ENCODE data around the gene PGS1.
A peak's percentile ranks its signal among the peaks of the same experiment; 100 is the strongest.

PGS1 gene

GRCh38 chr17:78356101-78356713 is 22.2 kb upstream of the PGS1 start:
- H3K36me3 Mint-ChIP-seq, result no peaks in the 10 kb centered on the region
- no peaks in the 10 kb centered on the region for H3K27me3 Mint-ChIP-seq
- H3K4me3 Mint-ChIP-seq, result peak overlapping the region; percentile 68
- no peaks in the 10 kb centered on the region for H3K9me3 Mint-ChIP-seq
- peak in 1 of 2 donors; percentile 89 for DNase-seq (ENCODE audit: low spot score in 2 of 2)
- peak; percentile 74 for ATAC-seq (ENCODE audit: low read depth)
- H3K4me1 Mint-ChIP-seq, result peaks cover 32% of the 10 kb centered on the region
- peak overlapping the region; percentile 91 for H3K27ac Mint-ChIP-seq

- Mint-ChIP-seq H3K4me3 (peak overlapping the region; percentile 58), H3K4me1 (peaks cover 32% of the 10 kb centered on the region), H3K9me3 (no peaks in the 10 kb centered on the region), H3K27me3 (no peaks in the 10 kb centered on the region), H3K36me3 (no peaks in the 10 kb centered on the region), H3K27ac (peak overlapping the region; percentile 91)
- ATAC-seq (ENCODE audit: low read depth) (no peak), DNase-seq (ENCODE audit: low spot score in 2 of 2) (no peak)
These were observed 21.3 kb upstream of the PGS1 start for GRCh38 chr17:78357177-78357586.

DNA sequence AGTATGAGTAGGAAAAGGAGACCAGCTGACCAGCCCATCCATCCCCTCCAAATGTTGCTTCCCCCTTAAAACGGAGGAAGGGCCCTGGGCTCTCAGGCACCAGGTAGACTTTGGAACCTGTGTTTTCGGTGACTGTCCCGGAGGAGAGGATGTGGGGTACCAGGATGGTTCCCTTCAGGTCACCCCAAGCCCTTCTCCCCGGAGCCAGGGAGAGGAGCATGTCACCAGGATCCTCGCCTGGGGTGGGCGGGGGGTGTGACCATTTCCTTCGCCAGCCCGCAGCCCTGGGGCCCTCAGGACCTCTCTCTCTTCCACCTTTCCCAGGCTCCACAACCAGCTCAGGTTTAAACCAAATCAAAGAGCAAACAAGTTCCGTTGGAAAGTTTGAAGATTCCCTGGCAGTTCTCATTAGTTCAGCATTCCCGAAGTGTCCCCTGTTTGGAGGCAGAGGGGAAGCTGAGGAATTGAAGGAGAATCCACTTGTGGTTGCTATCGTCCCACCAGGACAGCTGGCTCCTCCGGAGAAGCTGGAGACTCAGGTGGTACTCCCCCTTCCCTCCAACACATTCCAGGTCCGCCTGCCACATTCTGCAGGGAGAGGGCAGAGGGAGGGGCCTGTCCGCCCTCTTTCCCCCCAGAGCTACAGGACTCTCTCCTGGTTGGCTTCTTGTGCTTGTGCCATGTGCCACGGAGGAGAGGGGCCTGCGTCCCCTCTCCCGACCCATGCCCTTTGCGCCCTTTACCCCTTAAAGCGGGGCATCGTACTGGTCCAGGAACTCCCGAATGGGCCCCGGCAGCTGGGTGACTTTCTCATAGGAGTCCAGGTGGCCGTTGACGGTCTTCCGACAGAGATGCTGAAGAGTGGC is 20.5 kb upstream of the PGS1 start:
- Mint-ChIP-seq H3K27ac (peak overlapping the region; percentile 91), H3K4me1 (peaks cover 30% of the 10 kb centered on the region), H3K36me3 (no peaks in the 10 kb centered on the region), H3K9me3 (no peaks in the 10 kb centered on the region), H3K27me3 (peaks cover under 1% of the 10 kb centered on the region), H3K4me3 (peak overlapping the region; percentile 75)
- DNase-seq (ENCODE audit: low spot score in 2 of 2) (no peak), ATAC-seq (ENCODE audit: low read depth) (no peak)

DNA sequence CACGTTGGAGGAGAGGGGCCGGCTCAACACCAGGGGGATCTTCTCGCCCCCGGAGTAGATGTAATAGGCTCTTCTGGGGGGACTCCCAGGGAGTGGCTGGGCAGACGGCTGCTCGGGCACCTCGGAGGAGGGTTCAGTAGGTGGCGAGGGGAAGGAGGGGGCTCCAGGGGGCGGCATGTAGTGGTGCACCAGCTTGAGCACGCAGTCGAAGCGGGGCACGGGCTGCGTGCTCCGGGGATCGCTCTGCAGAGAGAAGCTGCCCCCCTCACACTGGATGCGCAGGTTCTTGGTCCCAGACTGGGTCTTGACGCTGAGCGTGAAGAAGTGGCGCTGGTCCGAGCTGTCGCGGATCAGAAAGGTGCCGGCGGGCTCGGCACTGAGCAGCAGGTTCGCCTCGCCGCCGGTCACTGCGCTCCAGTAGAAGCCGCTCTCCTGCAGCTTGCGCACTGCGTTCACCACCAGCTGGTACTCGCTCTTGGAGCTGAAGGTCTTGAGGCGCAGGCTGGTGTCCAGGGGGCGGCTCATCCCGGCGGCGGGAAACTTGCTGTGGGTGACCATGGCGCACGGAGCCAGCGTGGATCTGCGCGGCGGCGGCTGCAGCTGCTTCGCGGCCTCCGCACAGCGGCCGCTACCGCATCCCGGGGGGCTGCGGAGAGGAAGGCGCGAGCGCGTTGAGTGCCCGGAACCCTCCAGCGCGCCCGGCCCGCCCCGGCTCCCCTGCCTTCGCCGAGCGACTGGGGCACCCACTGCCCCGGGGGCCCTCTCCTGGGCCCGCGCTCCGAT is 19.7 kb upstream of the PGS1 start:
- H3K27ac Mint-ChIP-seq, result peak overlapping the region; percentile 91
- peaks cover 27% of the 10 kb centered on the region for H3K4me1 Mint-ChIP-seq
- H3K36me3 Mint-ChIP-seq, result no peaks in the 10 kb centered on the region
- H3K27me3 Mint-ChIP-seq, result peaks cover 4% of the 10 kb centered on the region
- no peaks in the 10 kb centered on the region for H3K9me3 Mint-ChIP-seq
- H3K4me3 Mint-ChIP-seq, result peak overlapping the region; percentile 75
- ATAC-seq (ENCODE audit: low read depth), result no peak
- DNase-seq (ENCODE audit: low spot score in 2 of 2), result no peak

GRCh38 chr17:78359321-78359996 is 19.0 kb upstream of the PGS1 start:
- DNase-seq (ENCODE audit: low spot score in 2 of 2) (no peak), ATAC-seq (ENCODE audit: low read depth) (no peak)
- H3K27me3 Mint-ChIP-seq, result peaks cover 5% of the 10 kb centered on the region
- no peaks in the 10 kb centered on the region for H3K9me3 Mint-ChIP-seq
- H3K27ac Mint-ChIP-seq, result peak overlapping the region; percentile 45
- H3K4me1 Mint-ChIP-seq, result peaks cover 30% of the 10 kb centered on the region
- no peaks in the 10 kb centered on the region for H3K36me3 Mint-ChIP-seq
- H3K4me3 Mint-ChIP-seq, result peak overlapping the region; percentile 75

DNA sequence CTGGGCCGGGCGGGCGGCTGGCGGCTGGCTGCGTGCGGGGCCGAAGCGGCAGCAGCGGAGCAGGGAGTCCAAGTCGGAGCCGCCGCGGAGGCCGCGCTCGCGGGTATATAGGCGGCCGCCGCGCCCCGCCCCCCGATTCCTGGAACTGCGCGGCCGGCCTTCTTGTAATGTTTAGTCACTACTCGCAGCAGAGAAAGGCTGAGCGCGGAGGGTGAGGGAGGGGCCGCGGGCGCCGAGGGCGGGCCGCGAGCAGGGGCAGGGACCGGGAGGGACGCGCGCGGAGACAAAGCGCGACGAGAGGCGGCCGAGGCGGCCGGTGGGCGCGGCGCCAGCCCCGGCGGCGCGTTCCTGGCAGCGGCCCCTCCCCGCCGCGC is 18.5 kb upstream of the PGS1 start, which contains the start of gene SOCS3:
SOCS3 (minus strand) TSS at position 81 of the 374 bp plus-strand sequence. CDS start 982 bp downstream, outside the sequence.
- DNase-seq (ENCODE audit: low spot score in 2 of 2) (peak; percentile 80 to 81), ATAC-seq (ENCODE audit: low read depth) (peak; percentile 53)
- H3K36me3 Mint-ChIP-seq, result no peaks in the 10 kb centered on the region
- H3K27me3 Mint-ChIP-seq, result peaks cover 5% of the 10 kb centered on the region
- H3K9me3 Mint-ChIP-seq, result no peaks in the 10 kb centered on the region
- peak within 1 kb of the TSS; percentile 91 for H3K27ac Mint-ChIP-seq
- peaks cover 30% of the 10 kb centered on the region for H3K4me1 Mint-ChIP-seq
- peak within 1 kb of the TSS; percentile 87 for H3K4me3 Mint-ChIP-seq

DNA sequence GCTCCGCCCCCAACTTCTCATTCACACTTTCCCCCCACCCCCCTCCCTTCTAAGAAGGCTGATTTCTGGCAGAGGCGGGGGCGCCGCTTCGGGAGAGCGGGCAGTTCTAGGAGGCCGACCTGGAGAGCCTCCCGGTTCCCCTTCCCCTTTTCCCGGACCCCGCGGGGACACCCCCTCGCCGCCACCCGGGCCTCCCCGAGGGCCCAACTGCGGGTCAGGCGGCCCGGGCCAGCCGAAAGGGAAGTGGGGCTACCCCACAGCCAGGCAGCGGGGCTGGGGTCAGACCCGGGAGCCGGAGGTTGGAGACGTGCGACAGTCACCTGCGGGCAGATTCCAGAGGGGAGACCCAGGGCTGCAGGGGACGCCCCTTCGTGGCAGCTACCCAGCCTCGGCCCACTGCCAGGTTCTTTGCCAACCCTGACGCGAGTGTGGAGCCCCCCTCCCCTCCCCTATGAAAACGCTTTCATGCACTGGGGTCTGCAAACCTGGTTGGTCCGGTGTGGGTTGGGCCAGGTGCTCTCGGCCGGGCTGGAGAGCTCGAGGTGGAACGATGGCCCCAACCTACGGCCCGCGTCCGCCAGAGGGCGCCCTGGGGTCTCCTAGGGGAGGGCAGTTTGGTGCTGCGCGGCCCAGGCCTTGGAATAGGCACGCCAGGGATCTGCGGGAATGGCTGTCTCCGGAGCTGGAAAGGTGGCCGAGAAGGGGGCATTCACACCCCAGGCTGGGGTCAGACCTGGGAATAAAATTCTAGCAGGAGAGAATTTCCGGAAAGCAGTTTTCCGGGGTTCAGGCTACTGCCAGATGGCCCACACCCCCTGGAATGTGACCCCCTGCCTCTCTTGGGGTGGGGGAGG is 17.9 kb upstream of the PGS1 start:
- Mint-ChIP-seq H3K9me3 (no peaks in the 10 kb centered on the region), H3K36me3 (no peaks in the 10 kb centered on the region), H3K4me3 (peak overlapping the region; percentile 87), H3K4me1 (peaks cover 24% of the 10 kb centered on the region), H3K27ac (peak overlapping the region; percentile 84), H3K27me3 (peaks cover 5% of the 10 kb centered on the region)
- DNase-seq (ENCODE audit: low spot score in 2 of 2) (peak; percentile 92 to 98), ATAC-seq (ENCODE audit: low read depth) (peak; percentile 33)

DNA sequence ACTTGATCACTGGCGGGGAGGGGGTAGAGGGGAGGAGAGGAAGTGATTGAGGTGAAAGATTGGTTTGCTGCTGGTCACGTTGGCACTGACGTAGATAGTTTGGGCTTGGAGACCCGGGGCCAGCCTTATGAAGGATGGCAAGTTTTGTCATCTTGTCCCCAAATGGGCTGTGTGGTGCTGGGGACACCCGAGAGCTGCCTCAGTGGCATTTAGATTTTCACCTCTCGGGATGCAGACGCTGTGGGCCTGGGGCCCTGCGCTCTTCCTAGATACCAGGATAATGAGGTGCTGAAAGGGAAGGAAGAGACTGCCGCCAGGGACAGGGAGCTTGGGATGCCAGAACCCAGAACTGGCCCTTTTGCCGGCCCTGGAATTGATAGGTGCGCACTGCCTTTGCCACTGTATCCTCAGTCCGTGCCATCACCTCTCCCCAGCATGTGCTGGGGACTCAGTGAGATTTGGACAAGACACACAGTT is 17.2 kb upstream of the PGS1 start:
- H3K27ac Mint-ChIP-seq, result no peak overlapping the region
- H3K9me3 Mint-ChIP-seq, result no peaks in the 10 kb centered on the region
- no peak overlapping the region for H3K4me3 Mint-ChIP-seq
- peaks cover 9% of the 10 kb centered on the region for H3K27me3 Mint-ChIP-seq
- peaks cover 21% of the 10 kb centered on the region for H3K4me1 Mint-ChIP-seq
- no peaks in the 10 kb centered on the region for H3K36me3 Mint-ChIP-seq
- ATAC-seq (ENCODE audit: low read depth) (no peak), DNase-seq (ENCODE audit: low spot score in 2 of 2) (no peak)

- H3K4me3 Mint-ChIP-seq, result no peak overlapping the region
- H3K36me3 Mint-ChIP-seq, result no peaks in the 10 kb centered on the region
- H3K27ac Mint-ChIP-seq, result no peak overlapping the region
- peaks cover 17% of the 10 kb centered on the region for H3K4me1 Mint-ChIP-seq
- no peak for DNase-seq (ENCODE audit: low spot score in 2 of 2)
- H3K27me3 Mint-ChIP-seq, result peaks cover 9% of the 10 kb centered on the region
- no peak for ATAC-seq (ENCODE audit: low read depth)
- no peaks in the 10 kb centered on the region for H3K9me3 Mint-ChIP-seq
These were observed 16.2 kb upstream of the PGS1 start for GRCh38 chr17:78362232-78362631.

GRCh38 chr17:78362671-78363070 is 15.8 kb upstream of the PGS1 start:
- Mint-ChIP-seq H3K4me1 (peaks cover 15% of the 10 kb centered on the region), H3K27ac (no peak overlapping the region), H3K27me3 (peaks cover 9% of the 10 kb centered on the region), H3K4me3 (no peak overlapping the region), H3K36me3 (no peaks in the 10 kb centered on the region), H3K9me3 (no peaks in the 10 kb centered on the region)
- ATAC-seq (ENCODE audit: low read depth), result no peak
- no peak for DNase-seq (ENCODE audit: low spot score in 2 of 2)

- H3K4me3 Mint-ChIP-seq, result no peak overlapping the region
- H3K4me1 Mint-ChIP-seq, result peaks cover 9% of the 10 kb centered on the region
- H3K27me3 Mint-ChIP-seq, result peaks cover 9% of the 10 kb centered on the region
- no peak for ATAC-seq (ENCODE audit: low read depth)
- H3K36me3 Mint-ChIP-seq, result no peaks in the 10 kb centered on the region
- DNase-seq (ENCODE audit: low spot score in 2 of 2), result no peak
- no peaks in the 10 kb centered on the region for H3K9me3 Mint-ChIP-seq
- H3K27ac Mint-ChIP-seq, result no peak overlapping the region
These were observed 13.8 kb upstream of the PGS1 start for GRCh38 chr17:78364436-78365281.

DNA sequence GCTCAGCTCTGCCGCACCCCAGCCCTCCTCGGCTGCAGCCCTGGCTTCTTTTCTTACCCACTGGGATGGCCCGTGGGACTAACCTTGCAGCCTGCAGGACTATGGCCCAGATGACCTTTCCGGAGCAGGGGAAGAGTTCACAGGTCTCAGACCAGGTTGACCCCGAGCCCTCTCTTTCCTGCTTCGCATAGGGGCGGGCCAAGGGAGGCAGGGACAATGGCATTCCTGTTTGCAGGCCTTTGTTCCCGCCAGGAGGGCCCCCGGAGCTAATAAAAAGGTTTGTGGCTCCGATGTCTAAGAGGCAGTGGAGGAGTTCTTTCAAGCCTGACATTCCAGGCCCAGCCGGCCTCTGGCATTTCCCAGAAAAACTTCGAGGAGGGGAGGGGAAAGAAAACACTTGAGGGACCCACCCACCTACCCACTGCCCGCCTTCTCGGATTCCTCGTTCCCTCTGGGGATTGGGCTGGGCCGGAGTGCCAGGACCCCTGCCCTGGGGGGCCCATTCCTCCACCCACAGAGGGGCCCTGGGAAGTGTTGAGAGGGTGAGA is 12.8 kb upstream of the PGS1 start:
- Mint-ChIP-seq H3K27ac (no peak overlapping the region), H3K4me3 (no peak overlapping the region), H3K4me1 (peaks cover 9% of the 10 kb centered on the region), H3K27me3 (peaks cover 9% of the 10 kb centered on the region), H3K36me3 (no peaks in the 10 kb centered on the region), H3K9me3 (no peaks in the 10 kb centered on the region)
- DNase-seq (ENCODE audit: low spot score in 2 of 2) (no peak), ATAC-seq (ENCODE audit: low read depth) (no peak)

All from memory B cell (primary cell).